ENCODE results near the gene ADARB2.

DNA sequence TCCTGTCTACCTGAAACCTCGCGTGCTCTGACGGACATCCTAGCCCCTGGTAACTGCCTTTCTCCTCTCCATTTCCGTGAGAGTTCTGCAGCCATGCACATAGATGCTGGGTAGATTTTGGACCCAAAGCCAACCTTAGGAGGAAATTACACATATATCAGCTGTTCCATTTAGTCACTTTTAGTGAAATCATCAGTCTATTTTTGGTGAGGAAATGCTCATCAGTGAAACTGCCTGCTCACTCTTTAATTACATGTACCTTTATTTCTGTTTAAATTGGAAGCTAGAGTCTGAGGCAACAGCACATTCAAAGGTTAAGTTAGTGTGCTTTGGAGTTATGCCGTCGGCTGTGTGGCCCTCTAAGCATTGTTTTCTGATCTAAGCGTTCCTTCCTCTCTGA, 449.8 kb downstream of the ADARB2 start:
- TF ChIP-seq EZH2 (IDR thresholded peaks at IDR 0.05; ENCODE audit: insufficient read depth, poor library complexity, severe bottlenecking): no peak
- no peak for TF ChIP-seq EZH2phosphoT487 (IDR thresholded peaks at IDR 0.05; ENCODE audit: insufficient read depth, low read depth)
